T-helper 2 cell treated with Interferon-gamma antibody and Interleukin-4, amounts not matched to agents 100 ng/mL and 5 ng/mL, for 36 hours (primary cell): ENCODE measurements around the gene CIDEC. TPM values are rescaled to one million over a fixed set of nuclear protein-coding genes. Genes with fewer than 3 reads are reported as not detected.

ENCODE experiments used
- intact Hi-C: fragments of 100-400 bp; cut with micrococcal nuclease; formaldehyde crosslinking; loops from one replicate; pipeline ENCODE4 v1.15.1; 2023
- total RNA-seq: library from RNA; stranded (reverse); gene quantifications from 2 replicates; pipeline ENCODE4 v1.2.3, GENCODE V29; 2022

Gene CIDEC, protein sequence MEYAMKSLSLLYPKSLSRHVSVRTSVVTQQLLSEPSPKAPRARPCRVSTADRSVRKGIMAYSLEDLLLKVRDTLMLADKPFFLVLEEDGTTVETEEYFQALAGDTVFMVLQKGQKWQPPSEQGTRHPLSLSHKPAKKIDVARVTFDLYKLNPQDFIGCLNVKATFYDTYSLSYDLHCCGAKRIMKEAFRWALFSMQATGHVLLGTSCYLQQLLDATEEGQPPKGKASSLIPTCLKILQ
- not detected in 2 replicates for total RNA-seq

DNA sequence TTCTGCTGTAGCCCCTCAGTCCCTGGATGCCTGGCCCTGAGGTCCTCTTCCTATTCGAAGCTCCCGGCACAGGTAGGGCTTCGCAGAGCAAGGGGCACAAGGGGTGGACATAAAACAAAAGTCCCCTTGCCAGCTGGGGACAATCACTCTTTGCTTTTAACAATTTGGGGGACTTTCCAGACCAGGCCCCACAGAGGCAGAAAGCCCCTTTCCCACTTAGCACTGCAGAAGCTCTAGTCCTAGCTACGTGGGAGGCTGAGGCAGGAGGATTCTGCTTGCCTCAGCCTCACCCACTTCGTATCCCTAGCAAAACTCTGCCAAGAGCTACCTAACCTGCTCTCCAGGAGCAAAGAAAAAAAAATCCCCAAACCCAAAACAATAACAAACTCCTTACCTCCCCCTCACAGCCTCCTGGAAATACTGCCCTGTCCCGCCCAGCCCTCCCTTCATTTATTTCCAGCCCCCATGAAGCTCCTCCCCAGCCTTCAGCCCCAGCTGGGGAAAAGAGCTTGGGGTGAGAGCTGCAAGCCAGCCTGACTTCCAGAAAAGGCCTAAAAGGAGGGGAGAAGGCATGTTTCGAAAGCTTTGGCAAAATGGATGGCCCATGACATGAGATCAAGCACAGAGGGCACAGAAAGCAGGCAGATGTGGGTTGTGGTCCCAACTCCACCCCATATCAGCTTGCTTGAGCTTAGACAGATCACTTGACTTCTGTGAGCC, at the start of gene CIDEC:
TSS of gene CIDEC (minus strand) at position 424 of the 720 bp plus-strand sequence. CDS start 1,767 bp downstream, outside the sequence.
- intact Hi-C loops: no loop called here

GRCh38 chr3:9928158-9928557, 48.1 kb upstream of the CIDEC start:
- intact Hi-C loops: no loop called here

GRCh38 chr3:9918261-9919038, 38.4 kb upstream of the CIDEC start:
- intact Hi-C loops: no loop called here

DNA sequence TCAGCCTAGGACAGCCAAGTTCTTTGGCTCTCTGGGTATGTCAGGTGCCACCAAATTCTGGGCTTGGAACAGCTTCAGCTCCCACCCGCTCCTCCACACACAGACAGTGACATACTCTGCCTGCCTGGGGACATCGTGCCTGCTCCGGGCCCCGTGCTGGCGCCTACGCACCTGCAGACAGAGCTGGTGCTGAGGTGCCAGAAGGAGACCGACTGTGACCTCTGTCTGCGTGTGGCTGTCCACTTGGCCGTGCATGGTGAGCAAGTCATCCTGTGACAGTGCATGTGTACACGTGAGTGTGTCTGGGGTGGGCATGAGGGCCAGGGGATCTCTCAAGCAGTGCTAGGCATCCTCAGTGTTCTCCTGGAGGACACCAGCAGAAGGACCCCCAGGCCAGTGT, 37.8 kb upstream of the CIDEC start:
- intact Hi-C loops: no loop called here

- intact Hi-C loops: no loop called here
Measured at GRCh38 chr3:9916734-9917680, 37.0 kb upstream of the CIDEC start, which contains the start of gene IL17RC. TSS of gene IL17RC (plus strand) at chr3:9917098. CDS start at chr3:9917316, 218 bp downstream.

DNA sequence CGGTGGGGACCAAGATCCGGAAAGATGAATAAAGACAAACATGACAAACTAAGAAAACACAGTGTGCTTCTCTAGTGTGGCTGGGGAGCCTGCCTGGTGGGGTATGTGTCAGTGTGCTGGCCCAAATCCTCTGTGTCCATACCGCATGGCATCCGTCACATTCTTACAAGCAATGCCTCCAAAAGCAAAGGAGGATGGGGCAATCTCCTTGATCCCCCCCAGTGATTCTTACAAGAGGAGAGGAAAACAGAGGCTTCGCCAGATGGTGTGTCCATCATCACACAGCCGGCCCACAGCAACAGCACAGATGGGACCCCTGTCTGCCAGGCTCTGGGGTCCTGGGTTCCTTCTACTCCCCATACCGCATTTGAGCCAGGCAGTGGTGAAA, 36.3 kb upstream of the CIDEC start:
- intact Hi-C loops: no loop called here

GRCh38 chr3:9915254-9916141, 35.4 kb upstream of the CIDEC start:
- intact Hi-C loops: loop anchor here (1.0 kb wide), 1 partner anchor 25 kb away; the partner anchor contains the start of gene JAGN1

DNA sequence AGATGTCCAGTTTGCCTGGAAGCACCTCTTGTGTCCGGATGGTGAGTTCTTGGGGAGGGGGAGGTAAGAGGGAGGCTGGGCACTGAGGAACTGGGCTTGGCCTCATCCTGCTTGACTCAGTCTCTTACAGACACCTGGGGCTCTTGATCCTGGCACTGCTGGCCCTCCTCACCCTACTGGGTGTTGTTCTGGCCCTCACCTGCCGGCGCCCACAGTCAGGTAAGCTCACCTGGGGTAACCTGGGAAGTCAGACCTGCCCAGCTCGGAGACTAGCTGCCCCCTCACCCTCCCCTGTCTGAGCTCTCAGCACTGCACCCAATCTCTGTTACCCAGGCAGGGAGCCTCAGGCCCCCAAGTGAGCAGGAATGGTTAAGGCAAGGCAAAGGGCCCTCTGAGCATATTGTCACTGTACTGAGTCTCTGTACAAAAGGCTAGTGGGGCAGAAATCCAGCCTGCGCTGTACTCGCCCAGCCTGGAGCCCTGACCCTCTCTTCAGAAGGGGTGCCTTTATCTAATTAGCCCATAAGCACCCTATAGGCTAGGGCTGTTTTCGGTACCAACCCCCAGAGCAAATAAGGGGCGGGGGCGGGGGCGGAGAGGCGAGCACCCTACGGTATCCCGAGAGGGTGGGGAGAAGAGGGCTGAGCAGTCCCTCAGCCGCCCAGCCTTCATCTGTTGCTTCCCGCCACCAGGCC, 34.7 kb upstream of the CIDEC start:
- intact Hi-C loops: loop anchor here (1.0 kb wide), 1 partner anchor 24 kb away; the partner anchor contains the start of gene JAGN1

DNA sequence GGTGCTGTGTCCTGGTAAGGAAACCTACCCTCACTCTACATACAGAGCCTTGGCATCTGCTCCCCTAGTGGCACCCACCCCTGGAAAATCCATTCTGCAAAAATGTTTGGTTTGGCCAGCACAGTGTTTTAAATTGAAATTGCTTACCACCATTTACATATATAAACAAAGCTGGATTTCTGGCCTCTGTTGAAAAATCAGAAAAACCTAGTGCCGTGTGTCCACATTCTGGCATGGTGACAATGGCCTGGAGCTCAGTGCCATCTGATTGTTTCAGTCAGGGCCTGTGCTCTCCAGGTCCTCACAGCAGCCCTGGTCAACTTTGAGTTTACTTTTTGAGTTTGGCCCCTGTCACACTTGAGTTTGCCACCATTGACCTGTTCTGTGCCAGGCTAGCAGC, 34.0 kb upstream of the CIDEC start:
- intact Hi-C loops: no loop called here

GRCh38 chr3:9913601-9914000, 33.5 kb upstream of the CIDEC start:
- intact Hi-C loops: no loop called here

- intact Hi-C loops: no loop called here
Measured at GRCh38 chr3:9912294-9912935, 32.4 kb upstream of the CIDEC start.

DNA sequence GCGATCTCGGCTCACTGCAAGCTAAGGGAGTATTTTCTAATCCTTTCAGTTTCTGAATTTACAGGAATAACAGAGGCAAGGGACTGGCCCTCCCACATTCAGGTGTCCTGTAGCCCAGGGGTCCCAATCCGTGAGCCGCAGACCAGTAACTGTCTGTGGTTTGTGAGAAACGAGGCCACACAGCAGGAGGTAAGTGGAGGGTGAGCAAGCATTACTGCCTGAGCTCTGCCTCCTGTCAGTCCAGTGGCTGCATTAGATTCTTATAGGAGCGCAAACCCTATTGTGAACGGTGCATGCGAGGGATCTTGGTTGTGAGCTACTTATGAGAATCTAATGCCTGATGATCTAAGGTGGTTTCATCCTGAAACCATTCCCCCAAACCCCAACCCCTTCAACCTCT, 31.8 kb upstream of the CIDEC start:
- intact Hi-C loops: no loop called here

- intact Hi-C loops: no loop called here
Measured at GRCh38 chr3:9909221-9910013, 29.4 kb upstream of the CIDEC start.

DNA sequence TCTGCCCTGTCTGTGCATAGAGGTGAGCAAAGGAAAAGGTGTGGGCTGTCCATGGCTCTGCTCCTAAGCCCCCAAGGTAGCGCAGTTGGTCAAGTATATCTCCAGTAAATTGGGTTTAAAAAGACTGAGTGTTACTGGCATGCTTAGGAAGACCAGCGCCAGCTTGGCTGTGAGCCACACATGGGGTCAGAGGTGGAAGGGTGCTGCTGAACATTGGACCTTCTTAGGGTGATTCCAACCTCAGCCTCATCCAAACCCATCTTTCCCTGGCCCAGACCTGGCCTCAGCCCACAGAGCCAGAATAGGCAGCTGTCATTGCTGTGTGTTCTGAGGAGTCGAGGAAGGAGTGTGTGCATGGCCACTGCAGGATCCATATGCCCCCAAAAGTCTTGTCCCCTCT, 28.2 kb upstream of the CIDEC start:
- intact Hi-C loops: no loop called here

DNA sequence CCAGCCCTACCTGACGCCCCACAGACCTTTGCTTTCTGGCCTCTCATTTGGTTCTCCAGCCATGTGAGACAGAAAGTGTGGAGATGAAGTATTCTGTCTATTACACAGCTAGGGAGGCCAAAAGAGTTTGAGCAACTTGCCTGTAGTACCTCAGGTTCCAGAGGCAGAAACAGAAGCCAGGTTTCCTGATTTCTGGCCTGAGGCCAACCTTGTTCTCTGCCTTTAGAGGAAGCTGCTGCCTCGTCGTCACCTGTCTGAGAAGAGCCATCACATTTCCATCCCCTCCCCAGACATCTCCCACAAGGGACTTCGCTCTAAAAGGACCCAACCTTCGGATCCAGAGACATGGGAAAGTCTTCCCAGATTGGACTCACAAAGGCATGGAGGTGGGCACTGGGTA, 26.4 kb upstream of the CIDEC start:
- intact Hi-C loops: no loop called here

GRCh38 chr3:9903904-9904303, 23.9 kb upstream of the CIDEC start:
- intact Hi-C loops: no loop called here

- intact Hi-C loops: no loop called here
Measured at GRCh38 chr3:9903238-9903624, 23.2 kb upstream of the CIDEC start.
